Spinal cord (tissue), 10 donors: Measurements from ENCODE around the gene IRAK3. TPM values are rescaled to one million over a fixed set of nuclear protein-coding genes. Genes with fewer than 3 reads are reported as not detected.
"Not testable (repeated sequence)": the region's sequence is repeated elsewhere in the genome, so short reads cannot be mapped to it uniquely, and the experiment has no call there.

Experiments used
- DNase-seq, 6 donors: peaks; one replicate each; pipeline versions ENCODE4 v3.0.0 to v3.0.0-alpha.2; 2013 to 2015; ENCODE audit warnings: low spot score in 6 of 6, low read depth in 4 of 6
- H3K27ac ChIP-seq: one replicate; pipeline ENCODE4 v1.5.1; 2013; ENCODE audit warnings: low read depth, low read length, control low read depth
- H3K27me3 ChIP-seq: one replicate; pipeline ENCODE4 v1.6.1; 2013; ENCODE audit warnings: low read length; ENCODE audit not compliant: control insufficient read depth, insufficient read depth
- H3K36me3 ChIP-seq: one replicate; pipeline ENCODE4 v1.6.1; 2013; ENCODE audit warnings: low read length; ENCODE audit not compliant: control insufficient read depth, insufficient read depth
- H3K4me1 ChIP-seq: one replicate; pipeline ENCODE4 v1.6.1; 2013; ENCODE audit warnings: low read length; ENCODE audit not compliant: control insufficient read depth, insufficient read depth
- H3K4me3 ChIP-seq: one replicate; pipeline ENCODE4 v1.5.1; 2013; ENCODE audit warnings: low read depth, low read length, control low read depth
- H3K9me3 ChIP-seq: one replicate; pipeline ENCODE4 v1.6.1; 2013; ENCODE audit warnings: low read length; ENCODE audit not compliant: control insufficient read depth, insufficient read depth
- WGBS: methylation state at CpG from one replicate; pipeline ENCODE4 v1.1.5; 2013; ENCODE audit warnings: missing lambda C conversion rate; ENCODE audit not compliant: insufficient coverage; 5-methylcytosine and 5-hydroxymethylcytosine counted together
- polyA plus RNA-seq, 2 donors: library from polyadenylated mRNA; unstranded; fragments of 120-200 nt; gene quantifications; one replicate each; pipeline ENCODE4 v1.2.1, GENCODE V29; 2013; ENCODE audit not compliant: insufficient read length in 2 of 2
- total RNA-seq, 2 donors: library from RNA; depleted of rRNA in 1 of 2; stranded (reverse); fragments of 120-200 nt in 1 of 2; fragments of >200 nt in 1 of 2; gene quantifications; one replicate each; pipeline versions ENCODE4 v1.2.3 to v1.2.4, GENCODE V29; 2013 to 2014
- donor health status: healthy.

Gene IRAK3
- total and polyA plus RNA-seq, 4 donors, result 3.1 to 11.4 (median 4.2) TPM

DNA sequence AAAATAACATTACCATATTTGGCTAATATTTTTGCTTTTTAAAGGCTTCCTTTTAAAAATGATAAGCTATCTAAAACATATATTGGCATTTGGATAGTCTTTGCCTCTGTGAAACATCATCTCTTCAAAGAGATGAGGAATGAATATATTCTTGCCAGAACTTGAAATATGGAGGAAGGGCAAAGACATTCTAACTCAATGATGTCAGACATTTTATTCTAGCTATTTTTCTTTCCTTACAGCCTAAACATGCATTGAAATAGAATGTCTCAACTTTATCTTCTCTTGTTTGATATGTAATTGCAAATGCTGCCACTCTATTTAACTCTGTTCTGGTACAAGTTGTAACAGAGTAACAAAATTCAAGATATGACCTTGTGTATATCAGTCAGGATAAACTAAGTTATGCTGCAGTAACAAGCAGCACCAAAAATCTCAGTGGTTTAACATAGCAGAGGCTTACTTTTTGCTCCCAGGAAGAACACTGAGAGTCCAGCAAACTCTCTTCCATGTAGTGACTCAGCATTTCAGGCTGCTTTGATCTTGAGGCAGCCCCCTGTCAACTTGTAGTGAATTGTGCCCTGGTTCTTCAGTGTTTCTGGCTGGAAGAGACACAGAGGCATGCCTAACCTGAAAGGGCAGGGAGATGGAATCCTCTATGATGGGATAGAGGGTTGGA lies 11.0 kb downstream of the IRAK3 start:
- Histone ChIP-seq H3K36me3 (no peaks in the 10 kb centered on the region), H3K27me3 (no peaks in the 10 kb centered on the region), H3K27ac (no peak overlapping the region), H3K4me3 (no peak overlapping the region), H3K4me1 (no peaks in the 10 kb centered on the region), H3K9me3 (no peaks in the 10 kb centered on the region)
- no peak for DNase-seq

DNA sequence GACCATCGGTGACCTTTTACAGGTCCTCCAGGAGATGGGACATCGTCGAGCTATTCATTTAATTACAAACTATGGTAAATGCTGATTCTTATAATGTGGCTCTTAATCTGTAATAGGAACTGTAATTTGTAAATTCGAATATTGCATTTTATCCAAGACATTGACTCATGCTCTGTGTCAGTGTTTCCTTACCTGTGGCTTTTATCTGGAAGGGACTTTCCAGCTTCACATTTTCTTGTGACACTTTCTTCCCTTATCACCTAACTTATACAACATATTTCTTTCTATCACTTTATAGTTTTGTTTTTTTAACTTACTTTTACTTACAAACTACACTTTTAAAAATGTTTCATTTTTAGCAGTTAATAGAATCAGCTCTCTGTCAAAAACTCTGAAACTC lies 14.8 kb downstream of the IRAK3 start:
- no peak for DNase-seq
- H3K4me1 ChIP-seq, result no peaks in the 10 kb centered on the region
- no peaks in the 10 kb centered on the region for H3K36me3 ChIP-seq
- H3K9me3 ChIP-seq, result no peaks in the 10 kb centered on the region
- H3K27ac ChIP-seq, result no peak overlapping the region
- H3K27me3 ChIP-seq, result no peaks in the 10 kb centered on the region
- 60% methylated on average over 1 of the region's 4 CpGs for WGBS
- no peak overlapping the region for H3K4me3 ChIP-seq

DNA sequence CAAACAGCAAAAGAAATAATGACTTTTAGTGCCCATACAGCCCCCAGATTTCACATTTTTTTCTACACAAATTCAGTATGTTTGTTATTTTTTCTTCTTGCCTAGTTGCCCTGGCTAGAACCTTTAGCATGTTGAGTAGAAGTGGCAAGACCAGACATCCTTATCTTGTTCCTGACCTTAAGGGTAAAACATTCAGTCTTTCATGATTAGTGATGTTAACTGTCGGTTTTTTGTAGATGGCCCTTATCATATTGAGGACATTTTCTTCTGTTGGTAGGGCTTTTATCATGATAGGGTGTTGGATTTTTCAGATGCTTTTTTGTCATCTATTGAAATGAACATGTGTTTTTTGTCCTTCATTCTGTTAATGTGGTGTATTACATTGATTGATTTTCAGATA lies 17.1 kb downstream of the IRAK3 start:
- no peak for DNase-seq
- no peaks in the 10 kb centered on the region for H3K36me3 ChIP-seq
- no peak overlapping the region for H3K4me3 ChIP-seq
- H3K27ac ChIP-seq, result no peak overlapping the region
- WGBS, result no CpG with 5 or more reads among the region's 1 CpG
- H3K4me1 ChIP-seq, result no peaks in the 10 kb centered on the region
- H3K27me3 ChIP-seq, result no peaks in the 10 kb centered on the region
- no peaks in the 10 kb centered on the region for H3K9me3 ChIP-seq

DNA sequence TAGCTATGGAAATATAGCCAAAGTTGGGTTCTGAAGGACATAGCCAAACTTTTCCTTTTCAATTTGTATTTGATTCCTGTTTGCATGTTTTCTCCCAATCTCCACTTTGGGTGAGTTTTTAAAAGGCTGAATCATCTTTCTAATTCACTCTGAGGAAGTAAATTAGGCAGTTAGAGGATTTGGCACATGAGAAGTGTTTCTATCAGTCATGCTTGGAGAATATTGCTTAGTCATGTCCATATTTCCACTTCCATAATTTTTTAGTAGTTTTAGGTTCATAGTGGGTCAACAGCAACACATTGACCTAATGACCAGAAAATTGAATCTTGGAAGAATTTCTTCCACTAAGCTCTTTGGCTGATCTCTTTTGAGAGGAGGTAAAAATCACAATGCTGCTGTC lies 21.8 kb downstream of the IRAK3 start:
- H3K9me3 ChIP-seq, result no peaks in the 10 kb centered on the region
- H3K4me1 ChIP-seq, result no peaks in the 10 kb centered on the region
- no peaks in the 10 kb centered on the region for H3K27me3 ChIP-seq
- H3K4me3 ChIP-seq, result no peak overlapping the region
- no peaks in the 10 kb centered on the region for H3K36me3 ChIP-seq
- no peak overlapping the region for H3K27ac ChIP-seq
- DNase-seq, result no peak

DNA sequence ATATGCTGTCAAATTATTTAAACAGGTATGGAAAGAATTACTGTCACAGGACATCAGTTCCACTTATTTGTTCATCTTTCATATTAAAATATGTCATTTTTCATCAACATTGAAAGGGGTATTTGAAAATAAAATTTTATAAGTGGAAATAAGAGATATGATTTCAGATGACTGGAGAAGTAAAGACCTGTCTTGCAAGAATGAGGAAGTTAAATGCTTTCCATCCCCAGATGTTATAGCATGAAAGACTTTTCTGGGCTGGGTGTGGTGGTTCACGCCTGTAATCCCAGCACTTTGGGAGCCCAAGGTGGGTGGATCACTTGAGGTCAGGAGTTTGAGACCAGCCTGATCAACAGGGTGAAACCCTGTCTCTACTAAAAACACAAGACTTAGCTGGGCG lies 22.6 kb downstream of the IRAK3 start:
- not testable (repeated sequence) for H3K27me3 ChIP-seq, H3K36me3 ChIP-seq, H3K9me3 ChIP-seq, H3K4me1 ChIP-seq, H3K27ac ChIP-seq, H3K4me3 ChIP-seq, DNase-seq
- WGBS, result 100% methylated on average over 1 of the region's 2 CpGs

DNA sequence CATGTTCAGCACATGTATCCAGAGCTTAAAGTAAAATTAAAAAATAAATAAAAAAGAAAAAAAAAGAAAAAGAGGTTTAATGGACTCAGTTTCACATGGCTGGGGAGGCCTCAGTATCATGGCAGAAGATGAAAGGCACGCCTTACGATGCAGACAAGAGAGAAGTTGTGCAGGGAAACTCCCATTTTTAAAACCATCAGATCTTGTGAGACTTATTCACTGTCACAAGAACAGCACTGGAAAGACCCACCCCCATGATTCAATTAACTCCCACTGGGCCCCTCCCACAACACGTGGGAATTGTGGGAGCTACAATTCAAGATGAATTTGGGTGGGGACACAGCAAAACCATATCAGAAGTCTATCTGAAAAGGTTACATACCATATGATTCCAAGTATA lies 24.0 kb downstream of the IRAK3 start:
- not testable (repeated sequence) for H3K9me3 ChIP-seq, H3K4me1 ChIP-seq, H3K27ac ChIP-seq, H3K36me3 ChIP-seq, DNase-seq, H3K4me3 ChIP-seq, H3K27me3 ChIP-seq
- WGBS, result 93% methylated on average over 2 of the region's 3 CpGs

DNA sequence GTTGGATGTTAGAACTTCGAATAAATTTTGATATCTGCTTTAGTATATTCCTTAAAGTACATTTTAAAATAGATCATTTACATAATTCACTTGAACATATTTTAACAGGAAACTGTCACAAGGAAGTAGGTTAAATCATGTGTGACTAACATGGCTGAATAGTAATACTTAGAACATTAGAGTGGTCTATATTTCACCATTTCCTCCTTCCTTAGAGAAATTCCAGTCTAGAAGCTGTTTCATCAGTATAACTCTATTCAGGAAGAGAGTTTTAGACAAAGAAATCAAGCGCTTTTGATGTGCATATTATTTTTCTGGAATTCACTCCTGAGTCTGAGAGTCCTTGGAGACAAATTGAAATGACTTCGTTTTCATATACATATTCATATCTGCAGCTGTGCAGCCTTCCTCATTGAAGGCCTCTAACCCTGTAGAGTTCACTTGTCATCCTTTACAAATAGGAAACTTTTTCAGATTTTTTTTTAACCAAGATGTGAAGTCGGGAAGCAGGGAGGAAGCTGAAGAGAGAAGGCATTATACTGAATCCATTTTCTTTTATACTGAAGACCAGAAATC lies 28.4 kb downstream of the IRAK3 start:
- Histone ChIP-seq H3K36me3 (no peaks in the 10 kb centered on the region), H3K27ac (no peak overlapping the region), H3K4me3 (no peak overlapping the region), H3K9me3 (no peaks in the 10 kb centered on the region), H3K27me3 (no peaks in the 10 kb centered on the region), H3K4me1 (no peaks in the 10 kb centered on the region)
- DNase-seq, result no peak
- no CpG with 5 or more reads among the region's 4 CpGs for WGBS

DNA sequence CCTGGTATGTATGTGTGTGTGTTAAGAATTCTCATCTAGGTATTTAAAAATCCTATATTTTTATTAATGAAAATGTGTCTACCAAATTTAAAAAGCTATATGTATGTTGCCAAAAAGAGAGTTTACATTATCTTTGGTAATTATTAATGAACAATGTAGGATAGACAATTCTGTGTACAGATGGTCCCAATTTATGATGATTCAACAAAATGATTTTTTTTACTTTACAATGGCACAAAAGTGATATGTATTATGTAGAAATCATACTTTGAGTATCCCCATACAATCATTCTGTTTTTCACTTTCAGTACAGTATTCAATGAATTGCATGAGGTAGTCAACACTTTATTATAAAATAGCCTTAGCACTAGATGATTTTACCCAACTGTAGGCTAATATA lies 39.4 kb downstream of the IRAK3 start:
- Histone ChIP-seq H3K4me1 (no peaks in the 10 kb centered on the region), H3K27me3 (no peaks in the 10 kb centered on the region), H3K4me3 (no peak overlapping the region), H3K9me3 (no peaks in the 10 kb centered on the region), H3K27ac (no peak overlapping the region), H3K36me3 (no peaks in the 10 kb centered on the region)
- DNase-seq, result no peak

DNA sequence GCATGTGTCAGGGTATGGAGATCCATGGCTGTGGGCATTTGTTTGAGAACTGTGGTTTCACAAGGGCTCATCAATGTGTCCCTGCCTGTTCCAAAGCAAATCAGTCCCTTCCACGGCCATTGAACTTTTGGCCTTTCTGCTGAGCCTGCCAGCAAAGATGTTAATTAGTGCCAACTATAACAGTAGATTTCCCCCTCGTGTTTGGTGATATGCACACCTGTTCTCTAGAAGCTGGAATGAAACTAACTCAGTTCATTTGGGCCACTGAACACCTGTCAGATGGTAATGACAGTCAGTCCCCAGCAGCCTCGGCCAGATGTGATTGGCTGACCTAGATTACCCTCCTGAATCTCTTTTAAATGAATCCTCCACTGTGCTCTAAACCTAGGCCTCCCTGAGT lies 43.2 kb downstream of the IRAK3 start:
- WGBS, result 25% methylated on average over 2 of the region's 3 CpGs
- H3K27me3 ChIP-seq, result peaks cover 4% of the 10 kb centered on the region
- DNase-seq, result no peak
- no peaks in the 10 kb centered on the region for H3K36me3 ChIP-seq
- no peaks in the 10 kb centered on the region for H3K4me1 ChIP-seq
- no peaks in the 10 kb centered on the region for H3K9me3 ChIP-seq
- no peak overlapping the region for H3K27ac ChIP-seq
- no peak overlapping the region for H3K4me3 ChIP-seq

DNA sequence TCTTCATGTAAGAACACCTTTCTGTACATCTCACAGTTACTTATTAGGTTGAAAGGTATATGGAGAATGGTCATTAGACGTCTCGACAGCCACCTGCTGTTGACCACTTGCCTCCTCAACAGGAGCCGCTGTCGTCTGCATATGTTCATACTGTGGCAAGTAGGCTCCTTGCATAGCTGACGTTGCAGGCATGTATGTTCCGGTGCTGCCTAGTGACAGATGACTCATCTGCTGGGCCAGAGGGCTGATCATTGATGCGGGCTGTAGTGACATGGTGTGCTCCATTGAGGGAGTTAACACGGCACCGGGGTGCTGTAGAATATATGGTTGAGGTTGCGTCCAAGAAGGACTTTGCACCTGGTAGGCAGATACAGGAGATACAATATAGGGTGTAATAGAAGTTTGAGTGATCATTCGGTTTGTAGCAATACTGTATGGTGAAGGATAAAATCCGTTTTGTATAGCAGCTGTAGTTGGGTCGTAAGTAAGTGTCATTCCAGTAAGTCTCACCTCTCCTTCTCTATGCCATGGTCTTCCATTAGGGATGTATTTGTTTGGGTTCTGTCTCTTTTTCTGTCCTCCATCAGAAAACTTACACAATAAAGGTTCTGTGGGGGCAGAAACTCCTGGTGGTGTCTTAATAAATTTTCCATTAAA lies 45.2 kb downstream of the IRAK3 start:
- not testable (repeated sequence) for H3K27me3 ChIP-seq, H3K36me3 ChIP-seq, DNase-seq, H3K9me3 ChIP-seq, H3K27ac ChIP-seq, H3K4me1 ChIP-seq, H3K4me3 ChIP-seq
- WGBS, result 83% methylated on average over 9 of the region's 13 CpGs
